GM12873 (cell line): ENCODE data around the gene A4GNT.
A peak's percentile ranks its signal among the peaks of the same experiment; 100 is the strongest.

ENCODE experiments used
- TF ChIP-seq, protein P1 (sequence below): IDR thresholded peaks from 2 replicates; pipeline ENCODE4 v1.5.1; 2012; ENCODE audit warnings: low read depth, mild to moderate bottlenecking, moderate library complexity, low read length, control low read depth; ENCODE audit not compliant: insufficient read depth; ENCODE audit errors: missing control alignments

A4GNT gene

DNA sequence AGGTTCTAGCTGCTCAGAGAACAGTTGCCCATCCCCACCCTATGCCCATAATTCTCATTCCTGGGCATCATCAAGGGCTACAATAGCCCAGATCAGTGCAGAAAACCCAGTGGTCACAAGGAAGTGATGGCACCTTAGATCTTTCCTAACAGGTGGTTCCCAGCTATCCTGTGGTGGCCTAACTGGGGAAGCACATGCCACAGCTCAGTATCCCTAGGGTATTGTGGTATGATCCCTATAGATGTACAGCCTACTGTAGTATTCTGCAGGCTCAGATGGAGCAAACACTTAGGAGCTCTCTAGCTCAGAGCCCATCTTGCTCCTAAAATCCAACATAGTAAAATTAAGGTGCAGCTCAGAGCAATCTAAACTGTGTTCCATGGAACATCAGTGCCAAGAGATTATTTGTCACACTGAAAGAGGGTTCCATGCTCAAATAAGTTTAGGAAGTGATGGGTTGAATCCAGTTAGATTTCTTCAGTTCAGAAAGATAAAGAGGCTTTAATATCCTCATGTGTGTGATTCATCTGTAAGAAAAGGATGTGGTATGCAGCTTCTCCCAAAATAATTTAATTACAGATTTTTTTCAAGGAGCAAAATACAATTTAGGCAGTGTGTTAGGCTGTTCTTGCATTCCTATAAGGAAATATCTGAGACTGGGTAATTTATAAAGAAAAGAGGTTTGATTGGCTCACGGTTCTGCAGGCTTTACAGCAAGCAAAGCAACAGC is 4.4 kb downstream of the A4GNT start:
- TF ChIP-seq, protein P1, sequence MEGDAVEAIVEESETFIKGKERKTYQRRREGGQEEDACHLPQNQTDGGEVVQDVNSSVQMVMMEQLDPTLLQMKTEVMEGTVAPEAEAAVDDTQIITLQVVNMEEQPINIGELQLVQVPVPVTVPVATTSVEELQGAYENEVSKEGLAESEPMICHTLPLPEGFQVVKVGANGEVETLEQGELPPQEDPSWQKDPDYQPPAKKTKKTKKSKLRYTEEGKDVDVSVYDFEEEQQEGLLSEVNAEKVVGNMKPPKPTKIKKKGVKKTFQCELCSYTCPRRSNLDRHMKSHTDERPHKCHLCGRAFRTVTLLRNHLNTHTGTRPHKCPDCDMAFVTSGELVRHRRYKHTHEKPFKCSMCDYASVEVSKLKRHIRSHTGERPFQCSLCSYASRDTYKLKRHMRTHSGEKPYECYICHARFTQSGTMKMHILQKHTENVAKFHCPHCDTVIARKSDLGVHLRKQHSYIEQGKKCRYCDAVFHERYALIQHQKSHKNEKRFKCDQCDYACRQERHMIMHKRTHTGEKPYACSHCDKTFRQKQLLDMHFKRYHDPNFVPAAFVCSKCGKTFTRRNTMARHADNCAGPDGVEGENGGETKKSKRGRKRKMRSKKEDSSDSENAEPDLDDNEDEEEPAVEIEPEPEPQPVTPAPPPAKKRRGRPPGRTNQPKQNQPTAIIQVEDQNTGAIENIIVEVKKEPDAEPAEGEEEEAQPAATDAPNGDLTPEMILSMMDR = no peak

DNA sequence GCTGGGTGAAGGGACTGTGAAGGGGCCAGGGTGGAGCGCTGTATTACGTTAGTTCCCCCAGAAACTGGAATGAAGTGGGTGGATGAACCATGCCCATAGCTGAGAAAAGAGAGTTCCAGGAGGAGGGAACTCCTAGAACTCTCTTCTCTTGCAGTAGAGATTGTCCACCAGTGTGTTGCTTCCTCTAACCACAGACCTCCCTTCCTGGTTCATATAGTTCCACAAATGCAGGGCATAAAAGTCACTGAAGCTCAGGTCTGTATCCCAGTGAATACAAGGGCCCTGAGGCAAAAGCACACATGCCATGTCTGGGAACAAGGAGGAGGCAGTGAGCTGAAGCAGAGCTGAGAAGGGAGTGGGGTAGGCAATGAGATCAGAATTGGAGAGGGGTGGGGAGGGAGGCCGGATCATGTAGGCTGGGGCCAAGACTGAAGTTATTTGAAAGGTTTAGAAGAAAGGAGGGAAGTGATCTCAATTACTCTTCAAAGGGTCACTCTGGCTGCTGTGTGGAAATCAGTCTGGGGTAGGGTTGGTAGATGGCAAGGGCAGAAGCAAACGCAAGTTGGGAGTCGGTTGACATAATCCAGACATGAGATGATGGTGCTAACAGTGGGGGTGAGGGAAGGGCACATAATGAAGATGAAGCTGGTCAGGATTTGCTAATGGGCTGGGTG is 6.5 kb downstream of the A4GNT start:
- TF ChIP-seq, protein P1 = no peak

DNA sequence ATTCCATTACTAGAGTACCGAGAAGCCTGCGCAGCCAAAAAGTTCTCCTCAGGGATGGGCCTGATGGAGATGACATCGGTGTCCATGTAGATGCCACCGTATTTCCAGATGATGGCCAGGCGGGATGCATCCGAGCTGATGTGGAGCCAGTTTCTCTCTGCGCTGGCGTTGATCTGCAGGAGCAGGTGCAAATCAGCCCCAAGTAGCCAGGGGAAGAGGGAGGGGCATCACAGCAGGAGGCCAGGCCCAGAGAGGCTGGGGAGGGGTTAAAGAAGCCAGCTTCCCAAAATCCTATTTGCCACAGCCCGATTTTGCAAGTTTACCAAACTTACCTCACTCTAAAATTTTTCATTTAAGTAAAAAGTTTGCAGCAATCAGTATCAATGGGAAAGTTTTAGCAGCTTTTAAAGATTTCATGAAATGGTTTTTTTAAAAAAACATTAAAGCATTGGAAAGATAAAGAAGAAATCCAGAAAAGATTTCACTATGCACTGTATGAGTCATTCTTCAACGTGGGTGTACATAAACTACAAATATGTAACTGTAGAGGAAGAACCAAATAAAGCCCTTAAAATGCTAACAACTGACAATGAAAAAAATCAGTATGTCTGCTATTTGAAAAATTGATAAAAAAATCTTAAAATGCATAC is 7.4 kb downstream of the A4GNT start:
- TF ChIP-seq, protein P1 = no peak

DNA sequence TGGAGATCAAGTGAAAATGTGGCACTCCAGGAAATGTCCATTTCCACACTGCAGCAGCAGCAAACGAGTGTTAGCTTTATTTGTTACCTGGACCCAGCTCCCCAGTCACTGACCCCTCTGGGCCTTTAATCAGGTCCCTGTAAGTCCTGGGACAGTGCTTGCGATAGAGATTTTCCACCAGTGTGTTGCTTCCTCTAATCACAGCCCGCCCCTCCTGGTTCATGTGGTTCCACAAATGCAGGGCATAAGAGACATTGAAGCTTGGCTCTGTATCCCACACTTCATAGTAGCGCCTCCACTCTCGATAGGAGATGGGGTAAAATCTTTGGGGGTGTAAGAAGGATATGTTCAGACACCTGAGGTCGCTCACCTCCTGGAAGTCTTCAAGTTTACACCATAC is 8.0 kb downstream of the A4GNT start:
- TF ChIP-seq, protein P1 = no peak

DNA sequence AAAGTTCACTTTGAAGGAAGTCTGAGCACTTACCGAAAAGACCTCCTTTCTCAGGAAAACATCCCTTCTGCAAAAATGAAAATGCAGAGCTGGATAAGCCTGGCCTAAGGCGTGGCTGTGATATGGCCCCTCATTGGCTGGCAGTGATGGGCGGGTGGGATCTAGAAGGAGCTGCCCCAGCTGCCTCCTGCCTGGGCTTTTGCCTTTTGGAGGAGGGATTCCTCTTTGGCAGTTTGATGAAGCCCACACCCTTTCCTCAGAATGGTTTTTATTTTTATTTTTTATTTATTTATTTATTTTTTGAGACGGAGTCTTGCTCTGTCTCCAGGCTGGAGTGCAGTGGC is 12.8 kb downstream of the A4GNT start:
- TF ChIP-seq, protein P1 = no peak

DNA sequence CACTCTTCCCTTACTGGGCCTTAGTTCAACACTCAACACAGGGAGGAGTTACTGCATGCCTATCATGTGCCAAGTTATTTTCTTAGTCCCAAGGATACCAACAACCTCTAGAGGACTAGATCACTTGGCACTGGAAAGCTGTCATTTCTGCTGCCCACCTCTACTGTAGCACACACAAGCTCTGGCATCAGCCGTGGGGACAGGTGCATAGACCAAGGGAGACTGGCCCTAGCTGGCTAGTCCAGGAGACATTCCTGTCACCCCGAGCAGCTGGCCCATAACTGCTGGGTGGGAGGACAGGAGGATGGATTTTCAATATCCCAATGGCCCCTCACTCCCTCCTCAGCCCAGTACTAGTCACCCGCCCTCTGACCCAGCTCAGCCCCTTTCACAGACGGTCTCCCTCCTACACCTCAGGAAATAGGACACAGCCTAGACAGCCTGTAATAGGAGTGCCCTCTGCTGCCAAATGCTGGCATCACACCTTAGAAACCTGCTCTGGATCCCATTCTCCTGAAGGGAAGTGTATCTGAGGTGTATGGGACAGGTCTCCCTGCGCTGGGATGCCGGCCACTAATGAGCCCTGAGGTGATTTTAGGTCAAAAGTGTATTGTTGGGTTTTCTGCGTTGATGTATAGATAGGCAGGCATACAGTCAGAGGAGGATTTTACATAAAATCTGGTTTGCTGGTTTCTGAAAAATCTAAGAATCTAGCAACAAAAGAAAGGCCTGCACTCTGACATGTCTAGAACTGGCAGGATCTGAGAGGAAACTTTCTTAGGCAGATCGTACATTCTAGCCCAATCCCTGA is 13.4 kb downstream of the A4GNT start:
- TF ChIP-seq, protein P1 = peak; percentile 91
